ENCODE results near the gene CXCR4. TPM values are rescaled to one million over a fixed set of nuclear protein-coding genes. Genes with fewer than 3 reads are reported as not detected.
"Not testable (repeated sequence)": the region's sequence is repeated elsewhere in the genome, so short reads cannot be mapped to it uniquely, and the experiment has no call there.

The CXCR4 gene
- total and polyA plus RNA-seq, 2 experiments from 2014 or later: 2.1 TPM

DNA sequence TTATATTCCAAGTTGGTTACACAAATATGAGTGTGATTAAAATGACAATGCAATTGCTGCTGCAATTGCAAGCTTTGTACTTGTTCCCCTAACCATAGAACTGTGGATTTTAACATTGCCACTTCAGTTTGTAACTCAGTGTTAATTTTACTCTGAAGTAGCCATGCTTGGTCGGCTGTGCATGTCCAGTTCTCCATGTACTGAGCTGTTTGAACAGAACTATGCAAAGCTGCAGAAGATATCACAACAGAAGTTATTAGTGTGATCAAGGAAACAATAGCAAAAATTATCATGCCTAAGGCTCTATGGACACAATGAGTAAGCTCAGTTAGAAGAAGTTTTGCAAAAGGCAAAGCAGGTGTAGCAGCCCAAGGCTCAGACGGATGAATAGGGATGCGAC, 45.3 kb downstream of the CXCR4 start (continued):
- TF ChIP-seq REST (IDR thresholded peaks at IDR 0.05; ENCODE audit: unreplicated experiment): no peak
- TF ChIP-seq JUNB (IDR thresholded peaks at IDR 0.05; ENCODE audit: unreplicated experiment): no peak

GRCh38 chr2:136071887-136072286, 46.1 kb downstream of the CXCR4 start:
- not testable (repeated sequence) for H3K79me2 ChIP-seq (replicated peaks; ENCODE audit: insufficient read depth); H4K20me1 ChIP-seq (replicated peaks; ENCODE audit: insufficient read depth); ATAC-seq; H3K4me3 ChIP-seq; H3K4me2 ChIP-seq; H2AFZ ChIP-seq; H3K4me3 Mint-ChIP-seq; H3K27ac ChIP-seq (ENCODE audit: low read depth); H3K27me3 Mint-ChIP-seq (ENCODE audit: insufficient read depth, low read depth, poor library complexity); H3K9me2 ChIP-seq (ENCODE audit: insufficient read depth); H3F3A ChIP-seq (replicated peaks; ENCODE audit: low read depth); H3K36me3 ChIP-seq (ENCODE audit: insufficient read depth); DNase-seq (ENCODE audit: low spot score); H3K4me1 ChIP-seq (ENCODE audit: insufficient read depth); H3K27me3 ChIP-seq (ENCODE audit: insufficient read depth); H3K27ac Mint-ChIP-seq
- peaks cover 12% of the 10 kb centered on the region; the same call in 2 of the 3 replicates for H3K4me1 Mint-ChIP-seq
- peaks cover 25% of the 10 kb centered on the region for H3K9me3 Mint-ChIP-seq
- peaks cover 12% of the 10 kb centered on the region; the same call in 2 of the 3 replicates for H3K36me3 Mint-ChIP-seq (ENCODE audit: low read depth)

DNA sequence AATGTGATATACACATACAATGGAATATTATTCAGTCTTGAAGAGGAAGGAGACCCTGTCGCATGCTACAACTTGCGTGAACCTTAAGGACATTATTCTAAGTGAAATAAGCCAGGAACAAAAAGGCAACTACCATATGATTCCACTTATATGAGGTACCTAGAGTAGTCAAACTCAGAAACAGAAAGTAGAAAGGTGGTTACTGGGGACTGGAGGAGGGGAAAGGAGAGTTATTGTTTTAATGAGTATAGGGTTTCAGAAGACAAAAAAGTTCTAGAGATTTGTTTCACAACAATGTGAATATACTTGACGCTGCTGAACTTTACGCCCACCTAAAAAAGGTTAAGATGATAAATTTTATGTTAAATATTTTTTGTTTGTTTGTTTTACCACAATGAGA, 47.0 kb downstream of the CXCR4 start:
- no peak overlapping the region for H3K4me3 Mint-ChIP-seq
- Histone ChIP-seq H3K4me2 (no peak overlapping the region), H2AFZ (no peak overlapping the region), H3K4me1 (ENCODE audit: insufficient read depth) (no peaks in the 10 kb centered on the region), H3K9me2 (ENCODE audit: insufficient read depth) (no peaks in the 10 kb centered on the region), H4K20me1 (replicated peaks; ENCODE audit: insufficient read depth) (no peaks in the 10 kb centered on the region), H3K36me3 (ENCODE audit: insufficient read depth) (no peaks in the 10 kb centered on the region), H3K4me3 (no peak overlapping the region), H3K27ac (ENCODE audit: low read depth) (no peak overlapping the region), H3F3A (replicated peaks; ENCODE audit: low read depth) (no peaks in the 10 kb centered on the region), H3K27me3 (ENCODE audit: insufficient read depth) (no peaks in the 10 kb centered on the region), H3K79me2 (replicated peaks; ENCODE audit: insufficient read depth) (no peaks in the 10 kb centered on the region)
- no peak for ATAC-seq
- no peak overlapping the region for H3K27ac Mint-ChIP-seq
- H3K4me1 Mint-ChIP-seq: peaks cover 12% of the 10 kb centered on the region; the same call in 2 of the 3 replicates
- peaks cover 9% of the 10 kb centered on the region; the same call in 2 of the 3 replicates for H3K36me3 Mint-ChIP-seq (ENCODE audit: low read depth)
- H3K27me3 Mint-ChIP-seq (ENCODE audit: insufficient read depth, low read depth, poor library complexity): peaks cover 4% of the 10 kb centered on the region
- DNase-seq (ENCODE audit: low spot score): no peak
- H3K9me3 Mint-ChIP-seq: peaks cover 25% of the 10 kb centered on the region
- TF ChIP-seq, protein P1, sequence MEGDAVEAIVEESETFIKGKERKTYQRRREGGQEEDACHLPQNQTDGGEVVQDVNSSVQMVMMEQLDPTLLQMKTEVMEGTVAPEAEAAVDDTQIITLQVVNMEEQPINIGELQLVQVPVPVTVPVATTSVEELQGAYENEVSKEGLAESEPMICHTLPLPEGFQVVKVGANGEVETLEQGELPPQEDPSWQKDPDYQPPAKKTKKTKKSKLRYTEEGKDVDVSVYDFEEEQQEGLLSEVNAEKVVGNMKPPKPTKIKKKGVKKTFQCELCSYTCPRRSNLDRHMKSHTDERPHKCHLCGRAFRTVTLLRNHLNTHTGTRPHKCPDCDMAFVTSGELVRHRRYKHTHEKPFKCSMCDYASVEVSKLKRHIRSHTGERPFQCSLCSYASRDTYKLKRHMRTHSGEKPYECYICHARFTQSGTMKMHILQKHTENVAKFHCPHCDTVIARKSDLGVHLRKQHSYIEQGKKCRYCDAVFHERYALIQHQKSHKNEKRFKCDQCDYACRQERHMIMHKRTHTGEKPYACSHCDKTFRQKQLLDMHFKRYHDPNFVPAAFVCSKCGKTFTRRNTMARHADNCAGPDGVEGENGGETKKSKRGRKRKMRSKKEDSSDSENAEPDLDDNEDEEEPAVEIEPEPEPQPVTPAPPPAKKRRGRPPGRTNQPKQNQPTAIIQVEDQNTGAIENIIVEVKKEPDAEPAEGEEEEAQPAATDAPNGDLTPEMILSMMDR (conservative IDR thresholded peaks at IDR 0.05; ENCODE audit: low read depth in 2 of 2): no peak
- TF ChIP-seq NANOG (IDR thresholded peaks at IDR 0.05; ENCODE audit: borderline replicate concordance) (no peak), CREB1 (CRISPR knock-in tag; IDR thresholded peaks at IDR 0.05; ENCODE audit: low read depth) (no peak), REST (IDR thresholded peaks at IDR 0.05; ENCODE audit: unreplicated experiment) (no peak), STAT1 (IDR thresholded peaks at IDR 0.05; ENCODE audit: unreplicated experiment) (no peak), POLR2AphosphoS5 (IDR thresholded peaks at IDR 0.05; ENCODE audit: low read depth) (no peak)
